ENCODE measurements around the gene TIMP2. TPM values are rescaled to one million over a fixed set of nuclear protein-coding genes. Genes with fewer than 3 reads are reported as not detected.

The TIMP2 gene
- total and polyA plus RNA-seq, 2 experiments from 2014 or later, result 103 to 587 TPM

- DNase-seq, result peak; percentile 67
- no peak for TF ChIP-seq EZH2phosphoT487 (IDR thresholded peaks at IDR 0.05; ENCODE audit: insufficient read depth, low read depth)
- no peak for TF ChIP-seq EZH2 (IDR thresholded peaks at IDR 0.05; ENCODE audit: insufficient read depth, poor library complexity, severe bottlenecking)
- H3K27me3 ChIP-seq (replicated peaks; ENCODE audit: insufficient read depth), result no peaks in the 10 kb centered on the region
- peak overlapping the region; percentile 82 for H3K9ac ChIP-seq
- H3K4me1 ChIP-seq (ENCODE audit: insufficient read depth), result peaks cover 32% of the 10 kb centered on the region
- H3K79me2 ChIP-seq (ENCODE audit: insufficient read depth), result peaks cover 51% of the 10 kb centered on the region
- no peaks in the 10 kb centered on the region for H3K36me3 ChIP-seq (ENCODE audit: low read depth)
- in situ Hi-C loops (cut with MboI), result no loop called here
- H4K20me1 ChIP-seq (ENCODE audit: insufficient read depth), result no peaks in the 10 kb centered on the region; the same call in 1 of the 2 replicates
- H3K4me2 ChIP-seq (ENCODE audit: unreplicated experiment), result peak overlapping the region; percentile 100
- peaks cover 37% of the 10 kb centered on the region for H3F3A ChIP-seq (ENCODE audit: insufficient read depth)
- 1 to 2% methylated on average over 15 to 58 of the region's 64 CpGs for WGBS, 2 experiments (ENCODE audit: low coverage in 1 of 2, low lambda C conversion rate in 2 of 2, missing lambda C conversion rate in 2 of 2)
- no peaks in the 10 kb centered on the region for H3K9me3 ChIP-seq (ENCODE audit: low read depth)
- H3K27ac ChIP-seq, result peak overlapping the region; percentile 65
- no peaks in the 10 kb centered on the region for H3K9me2 ChIP-seq (ENCODE audit: insufficient read depth)
- peak overlapping the region; percentile 80 for H3K4me3 ChIP-seq
- H2AFZ ChIP-seq, result no peak overlapping the region
Measured at GRCh38 chr17:78924481-78925151, 571 bp downstream of the TIMP2 start.

DNA sequence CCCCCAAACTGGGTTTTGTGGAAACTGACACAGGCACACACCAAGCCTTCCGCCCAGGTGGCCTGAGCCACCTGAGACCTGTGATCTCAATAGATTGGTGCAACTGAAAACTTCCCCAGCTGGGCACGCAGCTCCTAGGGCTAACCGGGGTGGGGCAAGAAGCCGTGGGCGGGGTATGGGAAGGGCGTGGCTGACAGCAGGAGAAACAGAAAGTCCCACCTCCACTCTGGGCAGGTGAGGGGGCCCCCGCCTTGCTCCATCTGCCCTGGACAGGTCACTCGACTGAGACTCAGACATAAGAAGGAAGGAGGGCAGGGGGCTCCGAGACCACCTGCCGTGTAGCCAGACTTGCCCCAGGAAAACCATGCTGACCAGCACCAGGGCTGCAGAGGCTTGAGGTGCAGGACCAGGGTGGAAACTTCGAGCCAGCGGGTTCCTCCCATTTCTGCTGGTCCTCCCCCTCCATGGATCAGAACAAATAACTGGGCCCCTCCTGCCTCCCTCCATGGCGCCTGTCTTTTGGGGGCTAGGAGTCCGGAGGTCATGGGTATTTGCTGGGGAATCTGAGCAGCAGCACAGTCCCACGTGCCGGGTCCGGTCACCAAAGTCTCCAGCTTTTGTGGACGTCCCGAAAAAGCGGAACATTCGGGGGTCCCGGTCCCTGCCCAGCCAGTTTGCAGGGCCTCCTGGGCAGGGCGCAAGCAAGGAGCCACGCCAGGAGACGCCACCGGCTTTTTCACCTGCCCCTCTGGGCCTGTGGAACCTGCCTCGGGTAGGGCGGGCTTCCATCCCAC lies 1.3 kb downstream of the TIMP2 start:
- WGBS, 2 experiments (ENCODE audit: low coverage in 1 of 2, low lambda C conversion rate in 2 of 2, missing lambda C conversion rate in 2 of 2), result 2% methylated on average over 27 to 28 of the region's 28 CpGs
- in situ Hi-C loops (cut with MboI), result no loop called here

DNA sequence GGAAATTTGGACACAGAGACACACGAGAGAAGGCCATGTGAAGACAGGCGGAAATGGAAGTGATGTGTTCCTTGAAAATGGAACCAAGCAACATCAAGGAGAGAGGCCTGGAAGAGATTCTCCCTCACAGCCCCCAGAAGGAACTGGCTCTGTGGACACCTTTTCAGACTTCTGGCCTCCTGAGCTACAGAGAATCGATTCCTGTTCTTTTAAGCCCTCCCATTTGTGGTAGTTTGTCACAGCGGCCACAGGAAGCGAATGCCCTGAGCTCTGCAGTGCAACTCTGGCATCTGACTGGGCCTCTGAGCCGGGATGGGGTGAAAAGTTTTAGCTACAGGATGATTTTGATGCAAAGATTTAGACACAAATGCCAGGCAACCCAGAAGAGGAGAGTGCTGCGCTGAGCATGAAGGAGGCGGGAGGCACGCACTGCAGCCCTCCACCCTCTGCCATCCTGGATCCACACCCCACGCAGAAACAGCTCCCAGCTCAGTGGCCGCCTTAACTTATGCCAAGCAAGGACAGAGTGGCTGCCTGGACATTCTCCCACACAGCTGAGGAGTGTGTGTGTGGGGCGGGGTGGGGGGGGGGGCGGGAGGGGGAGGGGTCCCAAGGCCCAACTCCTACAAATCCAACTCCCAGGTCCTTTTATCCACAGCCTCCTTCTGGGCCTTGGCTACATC lies 2.2 kb downstream of the TIMP2 start:
- Histone ChIP-seq H3F3A (ENCODE audit: insufficient read depth) (peaks cover 37% of the 10 kb centered on the region), H3K4me2 (ENCODE audit: unreplicated experiment) (peak overlapping the region; percentile 100), H4K20me1 (ENCODE audit: insufficient read depth) (no peaks in the 10 kb centered on the region; the same call in 1 of the 2 replicates), H3K4me1 (ENCODE audit: insufficient read depth) (peaks cover 42% of the 10 kb centered on the region), H3K4me3 (peak overlapping the region; percentile 80), H3K9ac (peak overlapping the region; percentile 82), H3K9me3 (ENCODE audit: low read depth) (no peaks in the 10 kb centered on the region), H3K27me3 (replicated peaks; ENCODE audit: insufficient read depth) (no peaks in the 10 kb centered on the region), H2AFZ (no peak overlapping the region), H3K27ac (peak overlapping the region; percentile 65), H3K79me2 (ENCODE audit: insufficient read depth) (peaks cover 67% of the 10 kb centered on the region), H3K9me2 (ENCODE audit: insufficient read depth) (no peaks in the 10 kb centered on the region), H3K36me3 (ENCODE audit: low read depth) (no peaks in the 10 kb centered on the region)
- no peak for TF ChIP-seq EZH2phosphoT487 (IDR thresholded peaks at IDR 0.05; ENCODE audit: insufficient read depth, low read depth)
- no peak for TF ChIP-seq EZH2 (IDR thresholded peaks at IDR 0.05; ENCODE audit: insufficient read depth, poor library complexity, severe bottlenecking)
- whole genome bisulfite sequencing, 2 experiments (ENCODE audit: low coverage in 1 of 2, low lambda C conversion rate in 2 of 2, missing lambda C conversion rate in 2 of 2), result 4 to 8% methylated on average over 12 of the region's 13 CpGs
- in situ Hi-C loops (cut with MboI), result no loop called here
- peak; percentile 58 for DNase-seq

More for the DNA sequence above, 1.3 kb downstream of the TIMP2 start:
- no peaks in the 10 kb centered on the region for H3K36me3 ChIP-seq (ENCODE audit: low read depth)
- peak overlapping the region; percentile 80 for H3K4me3 ChIP-seq
- H2AFZ ChIP-seq, result no peak overlapping the region
- no peaks in the 10 kb centered on the region; the same call in 1 of the 2 replicates for H4K20me1 ChIP-seq (ENCODE audit: insufficient read depth)
- peaks cover 58% of the 10 kb centered on the region for H3K79me2 ChIP-seq (ENCODE audit: insufficient read depth)
- H3K9me2 ChIP-seq (ENCODE audit: insufficient read depth), result no peaks in the 10 kb centered on the region
- peak overlapping the region; percentile 100 for H3K4me2 ChIP-seq (ENCODE audit: unreplicated experiment)
- TF ChIP-seq EZH2phosphoT487 (IDR thresholded peaks at IDR 0.05; ENCODE audit: insufficient read depth, low read depth) (no peak), EZH2 (IDR thresholded peaks at IDR 0.05; ENCODE audit: insufficient read depth, poor library complexity, severe bottlenecking) (no peak)
- peaks cover 36% of the 10 kb centered on the region for H3K4me1 ChIP-seq (ENCODE audit: insufficient read depth)
- H3K9ac ChIP-seq, result peak overlapping the region; percentile 82
- H3F3A ChIP-seq (ENCODE audit: insufficient read depth), result peaks cover 37% of the 10 kb centered on the region
- H3K27ac ChIP-seq, result peak overlapping the region; percentile 65
- no peaks in the 10 kb centered on the region for H3K9me3 ChIP-seq (ENCODE audit: low read depth)
- peak; percentile 68 for DNase-seq
- no peaks in the 10 kb centered on the region for H3K27me3 ChIP-seq (replicated peaks; ENCODE audit: insufficient read depth)

DNA sequence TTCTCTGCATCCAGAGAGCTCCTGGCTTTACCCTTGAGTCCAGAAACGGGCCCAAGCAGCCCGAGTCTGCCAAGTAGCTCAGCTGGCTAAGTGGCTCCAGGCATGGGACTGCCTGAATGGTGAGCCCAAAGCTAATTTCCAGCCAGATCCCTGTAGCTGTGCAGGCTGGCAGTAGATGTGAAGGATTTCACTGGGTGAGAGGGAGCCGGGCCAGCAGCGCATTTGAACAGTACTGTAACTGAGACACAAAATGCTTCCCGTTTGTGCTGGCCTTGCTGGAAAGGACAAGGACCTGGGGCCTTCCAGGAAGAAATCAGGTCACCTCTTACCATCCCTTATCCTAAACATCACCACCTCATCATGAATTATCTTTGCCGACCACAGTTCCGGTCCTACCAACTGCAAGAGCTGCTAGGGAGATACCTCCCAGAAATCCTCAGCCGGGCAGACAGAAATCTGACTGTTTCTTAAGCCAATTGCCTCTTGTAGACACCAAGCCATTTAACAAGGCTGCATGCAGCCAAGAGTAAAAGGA lies 3.7 kb downstream of the TIMP2 start:
- H2AFZ ChIP-seq, result no peak overlapping the region
- DNase-seq, result peak; percentile 62
- H3K36me3 ChIP-seq (ENCODE audit: low read depth), result peaks cover 4% of the 10 kb centered on the region
- peak overlapping the region; percentile 97 for H3K4me2 ChIP-seq (ENCODE audit: unreplicated experiment)
- WGBS, 2 experiments (ENCODE audit: low coverage in 1 of 2, low lambda C conversion rate in 2 of 2, missing lambda C conversion rate in 2 of 2), result 6 to 11% methylated on average over 8 of the region's 8 CpGs
- peaks cover 34% of the 10 kb centered on the region for H3F3A ChIP-seq (ENCODE audit: insufficient read depth)
- in situ Hi-C loops (cut with MboI), result no loop called here
- TF ChIP-seq EZH2phosphoT487 (IDR thresholded peaks at IDR 0.05; ENCODE audit: insufficient read depth, low read depth) (no peak), EZH2 (IDR thresholded peaks at IDR 0.05; ENCODE audit: insufficient read depth, poor library complexity, severe bottlenecking) (no peak)
- peaks cover 82% of the 10 kb centered on the region for H3K79me2 ChIP-seq (ENCODE audit: insufficient read depth)
- H3K27ac ChIP-seq, result peak overlapping the region; percentile 65
- H3K9me3 ChIP-seq (ENCODE audit: low read depth), result no peaks in the 10 kb centered on the region
- peak overlapping the region; percentile 62 for H3K9ac ChIP-seq
- H3K27me3 ChIP-seq (replicated peaks; ENCODE audit: insufficient read depth), result no peaks in the 10 kb centered on the region
- H4K20me1 ChIP-seq (ENCODE audit: insufficient read depth), result no peaks in the 10 kb centered on the region; the same call in 1 of the 2 replicates
- peak overlapping the region; percentile 80 for H3K4me3 ChIP-seq
- H3K9me2 ChIP-seq (ENCODE audit: insufficient read depth), result no peaks in the 10 kb centered on the region
- peaks cover 46% of the 10 kb centered on the region for H3K4me1 ChIP-seq (ENCODE audit: insufficient read depth)

All from GM23248 (cell line).